ENCODE data around the gene PBOV1. TPM values are rescaled to one million over a fixed set of nuclear protein-coding genes. Genes with fewer than 3 reads are reported as not detected.

Gene PBOV1
- total RNA-seq, 5 donors from 2014 or later (not counting 1 experiment from before 2014, with no cell fraction given), result not detected

GRCh38 chr6:138196122-138196738, 22.1 kb downstream of the PBOV1 start:
- WGBS (ENCODE audit: insufficient coverage), result no CpG with 5 or more reads among the region's 3 CpGs
- Mint-ChIP-seq H3K36me3 (no peaks in the 10 kb centered on the region), H3K9me3 (no peaks in the 10 kb centered on the region), H3K4me3 (no peak overlapping the region), H3K4me1 (no peaks in the 10 kb centered on the region), H3K27ac (no peak overlapping the region), H3K27me3 (peaks cover 11 to 22% of the 10 kb centered on the region in 2 donors)
- Histone ChIP-seq H3K27me3 (replicated peaks in 1 of 2; ENCODE audit: control insufficient read depth in 2 of 2, extremely low read depth in 1 of 2, insufficient read depth in 2 of 2, low read length in 1 of 2) (no peaks in the 10 kb centered on the region), H3K4me1 (ENCODE audit: control insufficient read depth in 1 of 2, extremely low read depth in 1 of 2, insufficient read depth in 2 of 2, low read length in 2 of 2) (no peaks in the 10 kb centered on the region), H3K36me3 (ENCODE audit: control insufficient read depth in 2 of 2, extremely low read depth in 1 of 2, insufficient read depth in 1 of 2, low read length in 1 of 2) (no peaks in the 10 kb centered on the region), H3K27ac (ENCODE audit: low read length) (no peak overlapping the region), H3K4me3 (ENCODE audit: control insufficient read depth in 1 of 2, extremely low read depth in 1 of 2, low read length in 1 of 2) (no peak overlapping the region), H3K9me3 (no peaks in the 10 kb centered on the region)
- no peak for ATAC-seq (replicated peaks in 1 of 4)
- CTCF ChIA-PET, result no interaction called here
- POLR2A ChIA-PET, result no interaction called here
- DNase-seq, result no peak

GRCh38 chr6:138194287-138194686, 24.0 kb downstream of the PBOV1 start:
- Histone ChIP-seq H3K36me3 (ENCODE audit: control insufficient read depth in 2 of 2, extremely low read depth in 1 of 2, insufficient read depth in 1 of 2, low read length in 1 of 2) (no peaks in the 10 kb centered on the region), H3K4me1 (ENCODE audit: control insufficient read depth in 1 of 2, extremely low read depth in 1 of 2, insufficient read depth in 2 of 2, low read length in 2 of 2) (no peaks in the 10 kb centered on the region), H3K4me3 (ENCODE audit: control insufficient read depth in 1 of 2, extremely low read depth in 1 of 2, low read length in 1 of 2) (no peak overlapping the region), H3K27me3 (replicated peaks in 1 of 2; ENCODE audit: control insufficient read depth in 2 of 2, extremely low read depth in 1 of 2, insufficient read depth in 2 of 2, low read length in 1 of 2) (no peaks in the 10 kb centered on the region), H3K27ac (ENCODE audit: low read length) (no peak overlapping the region), H3K9me3 (no peaks in the 10 kb centered on the region)
- Mint-ChIP-seq H3K4me1 (no peaks in the 10 kb centered on the region), H3K27me3 (peaks cover 11 to 21% of the 10 kb centered on the region in 2 donors), H3K4me3 (no peak overlapping the region), H3K9me3 (no peaks in the 10 kb centered on the region), H3K36me3 (no peaks in the 10 kb centered on the region), H3K27ac (no peak overlapping the region)
- ATAC-seq (replicated peaks in 1 of 4) (no peak), DNase-seq (no peak)
- 88% methylated on average over 1 of the region's 4 CpGs for WGBS (ENCODE audit: insufficient coverage)
- POLR2A ChIA-PET, result no interaction called here
- CTCF ChIA-PET, result interaction anchor here in 1 of 2 donors (0.7 kb wide), 1 partner anchor 635 kb away, joined by 8 read pairs; no protein-coding TSS in a partner anchor

- Mint-ChIP-seq H3K27me3 (peaks cover 28 to 50% of the 10 kb centered on the region in 2 donors), H3K27ac (no peak overlapping the region), H3K9me3 (no peaks in the 10 kb centered on the region), H3K4me1 (no peaks in the 10 kb centered on the region), H3K4me3 (no peak overlapping the region), H3K36me3 (no peaks in the 10 kb centered on the region)
- Histone ChIP-seq H3K27ac (ENCODE audit: low read length) (no peak overlapping the region), H3K4me1 (ENCODE audit: control insufficient read depth in 1 of 2, extremely low read depth in 1 of 2, insufficient read depth in 2 of 2, low read length in 2 of 2) (no peaks in the 10 kb centered on the region), H3K27me3 (replicated peaks in 1 of 2; ENCODE audit: control insufficient read depth in 2 of 2, extremely low read depth in 1 of 2, insufficient read depth in 2 of 2, low read length in 1 of 2) (peaks cover 0 to 6% of the 10 kb centered on the region in 2 experiments), H3K9me3 (no peaks in the 10 kb centered on the region), H3K36me3 (ENCODE audit: control insufficient read depth in 2 of 2, extremely low read depth in 1 of 2, insufficient read depth in 1 of 2, low read length in 1 of 2) (no peaks in the 10 kb centered on the region), H3K4me3 (ENCODE audit: control insufficient read depth in 1 of 2, extremely low read depth in 1 of 2, low read length in 1 of 2) (no peak overlapping the region)
- ATAC-seq (replicated peaks in 1 of 4) (no peak), DNase-seq (no peak)
- CTCF ChIA-PET, result no interaction called here
- POLR2A ChIA-PET, result no interaction called here
- 75% methylated on average over 3 of the region's 5 CpGs for WGBS (ENCODE audit: insufficient coverage)
Measured at GRCh38 chr6:138188278-138188941, 29.9 kb downstream of the PBOV1 start.

- Histone ChIP-seq H3K27ac (ENCODE audit: low read length) (no peak overlapping the region), H3K4me1 (ENCODE audit: control insufficient read depth in 1 of 2, extremely low read depth in 1 of 2, insufficient read depth in 2 of 2, low read length in 2 of 2) (no peaks in the 10 kb centered on the region), H3K36me3 (ENCODE audit: control insufficient read depth in 2 of 2, extremely low read depth in 1 of 2, insufficient read depth in 1 of 2, low read length in 1 of 2) (no peaks in the 10 kb centered on the region), H3K27me3 (replicated peaks in 1 of 2; ENCODE audit: control insufficient read depth in 2 of 2, extremely low read depth in 1 of 2, insufficient read depth in 2 of 2, low read length in 1 of 2) (peaks cover 0 to 9% of the 10 kb centered on the region in 2 experiments), H3K9me3 (no peaks in the 10 kb centered on the region), H3K4me3 (ENCODE audit: control insufficient read depth in 1 of 2, extremely low read depth in 1 of 2, low read length in 1 of 2) (no peak overlapping the region)
- ChIA-PET CTCF (no interaction called here), POLR2A (no interaction called here)
- ATAC-seq (replicated peaks in 1 of 4) (no peak), DNase-seq (no peak)
- no peak overlapping the region for H3K27ac Mint-ChIP-seq
- no peaks in the 10 kb centered on the region for H3K36me3 Mint-ChIP-seq
- H3K4me1 Mint-ChIP-seq, result no peaks in the 10 kb centered on the region
- no peaks in the 10 kb centered on the region for H3K9me3 Mint-ChIP-seq
- WGBS (ENCODE audit: insufficient coverage), result 77% methylated on average over 3 of the region's 4 CpGs
- peaks cover 35 to 57% of the 10 kb centered on the region in 2 donors for H3K27me3 Mint-ChIP-seq
- no peak overlapping the region for H3K4me3 Mint-ChIP-seq
Measured at GRCh38 chr6:138187156-138187555, 31.1 kb downstream of the PBOV1 start.

GRCh38 chr6:138184230-138184629, 34.1 kb downstream of the PBOV1 start:
- H3K36me3 ChIP-seq (ENCODE audit: control insufficient read depth in 2 of 2, extremely low read depth in 1 of 2, insufficient read depth in 1 of 2, low read length in 1 of 2), result no peaks in the 10 kb centered on the region
- 79% methylated on average over 3 of the region's 3 CpGs for WGBS (ENCODE audit: insufficient coverage)
- ATAC-seq (replicated peaks in 1 of 4) (no peak), DNase-seq (no peak)
- no peak overlapping the region for H3K27ac ChIP-seq (ENCODE audit: low read length)
- ChIA-PET CTCF (no interaction called here), POLR2A (interaction anchor here in 1 of 2 donors (0.6 kb wide), 1 partner anchor 1682 kb away, joined by 3 read pairs; no protein-coding TSS in a partner anchor)
- Mint-ChIP-seq H3K36me3 (no peaks in the 10 kb centered on the region), H3K4me3 (no peak overlapping the region), H3K27ac (no peak overlapping the region), H3K4me1 (no peaks in the 10 kb centered on the region), H3K27me3 (peaks cover 31 to 38% of the 10 kb centered on the region in 2 donors), H3K9me3 (peaks cover 0 to 4% (median 3%) of the 10 kb centered on the region in 3 donors)
- H3K9me3 ChIP-seq, result no peaks in the 10 kb centered on the region
- H3K4me3 ChIP-seq (ENCODE audit: control insufficient read depth in 1 of 2, extremely low read depth in 1 of 2, low read length in 1 of 2), result no peak overlapping the region
- H3K4me1 ChIP-seq (ENCODE audit: control insufficient read depth in 1 of 2, extremely low read depth in 1 of 2, insufficient read depth in 2 of 2, low read length in 2 of 2), result no peaks in the 10 kb centered on the region
- H3K27me3 ChIP-seq (replicated peaks in 1 of 2; ENCODE audit: control insufficient read depth in 2 of 2, extremely low read depth in 1 of 2, insufficient read depth in 2 of 2, low read length in 1 of 2), result peaks cover 0 to 12% of the 10 kb centered on the region in 2 experiments

GRCh38 chr6:138183790-138184134, 34.5 kb downstream of the PBOV1 start:
- no peak overlapping the region for H3K27ac ChIP-seq (ENCODE audit: low read length)
- ATAC-seq (replicated peaks in 1 of 4) (no peak), DNase-seq (no peak)
- no peak overlapping the region for H3K4me3 Mint-ChIP-seq
- no peaks in the 10 kb centered on the region for H3K9me3 ChIP-seq
- H3K4me1 Mint-ChIP-seq, result no peaks in the 10 kb centered on the region
- no peak overlapping the region for H3K4me3 ChIP-seq (ENCODE audit: control insufficient read depth in 1 of 2, extremely low read depth in 1 of 2, low read length in 1 of 2)
- peaks cover 0 to 12% of the 10 kb centered on the region in 2 experiments for H3K27me3 ChIP-seq (replicated peaks in 1 of 2; ENCODE audit: control insufficient read depth in 2 of 2, extremely low read depth in 1 of 2, insufficient read depth in 2 of 2, low read length in 1 of 2)
- peaks cover 30 to 34% of the 10 kb centered on the region in 2 donors for H3K27me3 Mint-ChIP-seq
- ChIA-PET CTCF (no interaction called here), POLR2A (interaction anchor here in 1 of 2 donors (0.6 kb wide), 1 partner anchor 1682 kb away, joined by 3 read pairs; no protein-coding TSS in a partner anchor)
- 70% methylated on average over 4 of the region's 4 CpGs for WGBS (ENCODE audit: insufficient coverage)
- no peaks in the 10 kb centered on the region for H3K36me3 Mint-ChIP-seq
- H3K4me1 ChIP-seq (ENCODE audit: control insufficient read depth in 1 of 2, extremely low read depth in 1 of 2, insufficient read depth in 2 of 2, low read length in 2 of 2), result no peaks in the 10 kb centered on the region
- H3K9me3 Mint-ChIP-seq, result peaks cover 0 to 7% (median 4%) of the 10 kb centered on the region in 3 donors
- no peaks in the 10 kb centered on the region for H3K36me3 ChIP-seq (ENCODE audit: control insufficient read depth in 2 of 2, extremely low read depth in 1 of 2, insufficient read depth in 1 of 2, low read length in 1 of 2)
- H3K27ac Mint-ChIP-seq, result no peak overlapping the region
